Lower lobe of right lung (tissue), 2 donors: ENCODE measurements around the gene ECD. TPM values are rescaled to one million over a fixed set of nuclear protein-coding genes. Genes with fewer than 3 reads are reported as not detected.

Experiments used
- ATAC-seq, 2 donors: fragments of 200-7000 bp; cut with Tn5 transposase; one replicate each; pipeline ENCODE4 v1.9.1; 2020 to 2022; ENCODE audit warnings: mild to moderate bottlenecking in 2 of 2, moderate library complexity in 2 of 2
- DNase-seq: peaks from one replicate; pipeline ENCODE4 v3.0.0-alpha.2; 2020
- H3K27ac ChIP-seq: fragments of 200-600 bp; one replicate; pipeline ENCODE4 v1.8.0; 2022
- H3K27me3 ChIP-seq: fragments of 200-600 bp; one replicate; pipeline ENCODE4 v1.8.0; 2022; ENCODE audit warnings: low read depth
- H3K36me3 ChIP-seq: fragments of 200-600 bp; one replicate; pipeline ENCODE4 v1.8.0; 2022; ENCODE audit warnings: mild to moderate bottlenecking
- H3K4me1 ChIP-seq: fragments of 200-600 bp; one replicate; pipeline ENCODE4 v1.8.0; 2022
- H3K4me3 ChIP-seq: fragments of 200-600 bp; one replicate; pipeline ENCODE4 v1.8.0; 2022; ENCODE audit warnings: mild to moderate bottlenecking
- H3K9me3 ChIP-seq: fragments of 200-600 bp; one replicate; pipeline ENCODE4 v1.8.0; 2022
- CTCF ChIP-seq: fragments of 200-600 bp; IDR thresholded peaks from one replicate; pipeline ENCODE4 v1.8.0; 2022; ENCODE audit warnings: antibody characterized with exemption, mild to moderate bottlenecking
- intact Hi-C: fragments of 100-400 bp; cut with DNase I; formaldehyde crosslinking; loops from one replicate; pipeline ENCODE4 v1.11.0; 2022
- long read RNA-seq: library from polyadenylated mRNA; unstranded; transcript quantifications from one replicate; pipeline ENCODE4 v2.0.0, GENCODE V29; 2021
- total RNA-seq: library from RNA; stranded (reverse); fragmentation: NEBNext Ultra II Directional; extraction: Animal tissue kit (Norgen Biotek cat#: 25700); gene quantifications from one replicate; pipeline ENCODE4 v1.2.1, GENCODE V29; 2021
- donor health status: DM: no; HTN: yes; CAD: no; lungs with severe emphysema.

ECD gene
- total RNA-seq, result 26.3 TPM
- long read RNA-seq, transcript ECD-201 (14 exons, 3,069 nt), result major isoform, 40 of 54 reads
- long read RNA-seq, partial matches to known transcripts, result 4 of 54 reads
- long read RNA-seq, other reads (novel, unspliced or antisense), result 10 of 54 reads

GRCh38 chr10:73167783-73168464, at the start of gene ECD, which contains the start of gene FAM149B1:
ECD (minus strand) TSS chr10:73168008; CDS start chr10:73163937, 4,071 bp downstream.
FAM149B1 (plus strand) TSS chr10:73168119; CDS start chr10:73168340, 221 bp downstream.
- H3K4me3 ChIP-seq, result peak within 1 kb of the TSS; percentile 92
- no peaks in the 10 kb centered on the region for H3K27me3 ChIP-seq
- peaks cover 53% of the 10 kb centered on the region for H3K4me1 ChIP-seq
- DNase-seq, result peak; percentile 96
- peak within 1 kb of the TSS; percentile 99 for H3K27ac ChIP-seq
- ATAC-seq, result peak; percentile 98 to 99
- H3K9me3 ChIP-seq, result no peaks in the 10 kb centered on the region
- H3K36me3 ChIP-seq, result peaks cover 23% of the 10 kb centered on the region
- peak; percentile 11 for TF ChIP-seq CTCF
- intact Hi-C loops, result no loop called here

- no peak for ATAC-seq
- intact Hi-C loops, result no loop called here
- TF ChIP-seq CTCF, result no peak
Measured at GRCh38 chr10:73215749-73216148, 47.9 kb upstream of the ECD start.

GRCh38 chr10:73211106-73211811, 43.5 kb upstream of the ECD start:
- H3K27me3 ChIP-seq, result no peaks in the 10 kb centered on the region
- H3K4me1 ChIP-seq, result no peaks in the 10 kb centered on the region
- DNase-seq, result no peak
- TF ChIP-seq CTCF, result no peak
- intact Hi-C loops, result no loop called here
- no peak for ATAC-seq
- no peaks in the 10 kb centered on the region for H3K9me3 ChIP-seq
- H3K4me3 ChIP-seq, result no peak overlapping the region
- no peak overlapping the region for H3K27ac ChIP-seq
- peaks cover 16% of the 10 kb centered on the region for H3K36me3 ChIP-seq

More at GRCh38 chr10:73215749-73216148, 47.9 kb upstream of the ECD start:
- peaks cover 30% of the 10 kb centered on the region for H3K36me3 ChIP-seq
- no peaks in the 10 kb centered on the region for H3K4me1 ChIP-seq
- H3K9me3 ChIP-seq, result no peaks in the 10 kb centered on the region
- no peaks in the 10 kb centered on the region for H3K27me3 ChIP-seq
- DNase-seq, result no peak
- H3K4me3 ChIP-seq, result no peak overlapping the region
- H3K27ac ChIP-seq, result no peak overlapping the region

GRCh38 chr10:73210395-73211105, 42.7 kb upstream of the ECD start:
- no peak for TF ChIP-seq CTCF
- Histone ChIP-seq H3K4me1 (no peaks in the 10 kb centered on the region), H3K27me3 (no peaks in the 10 kb centered on the region), H3K27ac (no peak overlapping the region), H3K4me3 (no peak overlapping the region), H3K36me3 (peaks cover 16% of the 10 kb centered on the region), H3K9me3 (no peaks in the 10 kb centered on the region)
- DNase-seq, result no peak
- intact Hi-C loops, result no loop called here
- no peak for ATAC-seq

- H3K4me3 ChIP-seq, result no peak overlapping the region
- H3K36me3 ChIP-seq, result peaks cover 16% of the 10 kb centered on the region
- H3K9me3 ChIP-seq, result no peaks in the 10 kb centered on the region
- no peaks in the 10 kb centered on the region for H3K27me3 ChIP-seq
- intact Hi-C loops, result no loop called here
- H3K27ac ChIP-seq, result no peak overlapping the region
- no peak for DNase-seq
- no peak for TF ChIP-seq CTCF
- ATAC-seq, result no peak
- H3K4me1 ChIP-seq, result no peaks in the 10 kb centered on the region
Measured at GRCh38 chr10:73209705-73210104, 41.9 kb upstream of the ECD start.
